ENCODE data around the gene PGAP6.

GRCh38 chr16:372302-372983 lies 9.3 kb downstream of the PGAP6 start:
- TF ChIP-seq CTCF (IDR thresholded peaks at IDR 0.05) (no peak), POLR2A (IDR thresholded peaks at IDR 0.05) (no peak)

Data from breast epithelium (tissue), 3 donors.